ENCODE results near the gene KLHL36. TPM values are rescaled to one million over a fixed set of nuclear protein-coding genes. Genes with fewer than 3 reads are reported as not detected.

Gene KLHL36
- total RNA-seq, 1 donor from 2014 or later, result 56.3 TPM

- TF ChIP-seq, protein P1, sequence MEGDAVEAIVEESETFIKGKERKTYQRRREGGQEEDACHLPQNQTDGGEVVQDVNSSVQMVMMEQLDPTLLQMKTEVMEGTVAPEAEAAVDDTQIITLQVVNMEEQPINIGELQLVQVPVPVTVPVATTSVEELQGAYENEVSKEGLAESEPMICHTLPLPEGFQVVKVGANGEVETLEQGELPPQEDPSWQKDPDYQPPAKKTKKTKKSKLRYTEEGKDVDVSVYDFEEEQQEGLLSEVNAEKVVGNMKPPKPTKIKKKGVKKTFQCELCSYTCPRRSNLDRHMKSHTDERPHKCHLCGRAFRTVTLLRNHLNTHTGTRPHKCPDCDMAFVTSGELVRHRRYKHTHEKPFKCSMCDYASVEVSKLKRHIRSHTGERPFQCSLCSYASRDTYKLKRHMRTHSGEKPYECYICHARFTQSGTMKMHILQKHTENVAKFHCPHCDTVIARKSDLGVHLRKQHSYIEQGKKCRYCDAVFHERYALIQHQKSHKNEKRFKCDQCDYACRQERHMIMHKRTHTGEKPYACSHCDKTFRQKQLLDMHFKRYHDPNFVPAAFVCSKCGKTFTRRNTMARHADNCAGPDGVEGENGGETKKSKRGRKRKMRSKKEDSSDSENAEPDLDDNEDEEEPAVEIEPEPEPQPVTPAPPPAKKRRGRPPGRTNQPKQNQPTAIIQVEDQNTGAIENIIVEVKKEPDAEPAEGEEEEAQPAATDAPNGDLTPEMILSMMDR (IDR thresholded peaks at IDR 0.05), result no peak
- intact Hi-C loops (cut with DNase I), result no loop called here
- ATAC-seq, result no peak
Measured at GRCh38 chr16:84694980-84695379, 46.7 kb downstream of the KLHL36 start.

GRCh38 chr16:84699147-84699711 is 50.9 kb downstream of the KLHL36 start:
- DNase-seq (no peak), ATAC-seq (no peak)
- H3K27me3 ChIP-seq, result no peaks in the 10 kb centered on the region
- no peaks in the 10 kb centered on the region for H3K36me3 ChIP-seq
- intact Hi-C loops (cut with DNase I), result no loop called here
- peak overlapping the region; percentile 93 for H3K4me3 ChIP-seq
- peak overlapping the region; percentile 63 for H3K27ac ChIP-seq
- no peaks in the 10 kb centered on the region for H3K9me3 ChIP-seq
- H3K4me1 ChIP-seq, result peaks cover 22% of the 10 kb centered on the region
- TF ChIP-seq, protein P1 (IDR thresholded peaks at IDR 0.05), result no peak

More at GRCh38 chr16:84694980-84695379, 46.7 kb downstream of the KLHL36 start:
- Histone ChIP-seq H3K4me1 (peaks cover 6% of the 10 kb centered on the region), H3K27ac (no peak overlapping the region), H3K9me3 (no peaks in the 10 kb centered on the region), H3K27me3 (no peaks in the 10 kb centered on the region), H3K4me3 (no peak overlapping the region), H3K36me3 (no peaks in the 10 kb centered on the region)
- DNase-seq, result no peak

DNA sequence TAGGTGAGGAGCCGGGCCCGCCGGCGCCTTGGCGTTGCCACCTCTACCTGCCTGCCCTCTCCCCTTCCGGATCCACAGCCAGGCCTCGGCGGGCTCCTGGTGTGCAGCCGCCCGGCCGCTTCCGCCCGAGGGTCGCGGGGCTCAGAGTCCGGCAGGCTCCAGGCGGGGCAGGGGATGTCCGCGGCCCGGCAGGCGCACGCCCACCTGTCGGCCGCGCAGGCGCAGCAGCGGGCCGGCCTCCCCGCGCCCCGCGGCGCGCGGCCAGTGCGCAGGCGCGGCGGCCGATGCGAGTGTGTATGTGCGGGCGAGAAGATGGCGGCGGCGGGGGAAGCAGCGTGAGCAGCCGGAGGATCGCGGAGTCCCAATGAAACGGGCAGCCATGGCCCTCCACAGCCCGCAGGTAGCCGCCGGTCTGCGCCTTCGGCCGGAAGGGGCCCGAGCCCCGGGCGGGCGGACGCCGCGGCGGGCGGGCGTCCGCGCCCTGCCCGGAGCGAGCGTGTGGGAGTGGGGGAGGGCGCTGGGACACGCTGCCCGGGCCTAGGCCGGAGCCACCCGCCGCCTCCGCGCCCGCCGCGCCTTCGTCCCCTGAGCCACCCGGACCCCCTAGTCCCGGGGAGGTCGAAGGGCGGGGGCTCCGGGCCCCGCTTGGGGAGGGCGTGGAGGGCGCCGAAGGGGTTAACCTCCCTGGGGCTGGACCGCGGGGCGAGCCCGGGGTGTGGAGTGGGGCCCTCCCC is 51.6 kb downstream of the KLHL36 start, which contains the start of gene USP10:
TSS of gene USP10 (plus strand) at position 289 of the 734 bp plus-strand sequence. CDS start at position 380, 91 bp downstream.
- intact Hi-C loops (cut with DNase I), result no loop called here
- H3K9me3 ChIP-seq, result no peaks in the 10 kb centered on the region
- ATAC-seq, result peak; percentile 95
- TF ChIP-seq, protein P1 (IDR thresholded peaks at IDR 0.05), result no peak
- H3K4me3 ChIP-seq, result peak within 1 kb of the TSS; percentile 93
- H3K27me3 ChIP-seq, result no peaks in the 10 kb centered on the region
- DNase-seq, result peak; percentile 91
- H3K4me1 ChIP-seq, result peaks cover 25% of the 10 kb centered on the region
- no peaks in the 10 kb centered on the region for H3K36me3 ChIP-seq
- peak within 1 kb of the TSS; percentile 89 for H3K27ac ChIP-seq

GRCh38 chr16:84700446-84701300 is 52.4 kb downstream of the KLHL36 start:
- peak overlapping the region; percentile 89 for H3K27ac ChIP-seq
- intact Hi-C loops (cut with DNase I), result no loop called here
- no peak for DNase-seq
- ATAC-seq, result peak; percentile 31
- H3K9me3 ChIP-seq, result no peaks in the 10 kb centered on the region
- H3K36me3 ChIP-seq, result no peaks in the 10 kb centered on the region
- H3K4me3 ChIP-seq, result peak overlapping the region; percentile 93
- no peaks in the 10 kb centered on the region for H3K27me3 ChIP-seq
- peaks cover 25% of the 10 kb centered on the region for H3K4me1 ChIP-seq
- TF ChIP-seq, protein P1 (IDR thresholded peaks at IDR 0.05), result no peak

DNA sequence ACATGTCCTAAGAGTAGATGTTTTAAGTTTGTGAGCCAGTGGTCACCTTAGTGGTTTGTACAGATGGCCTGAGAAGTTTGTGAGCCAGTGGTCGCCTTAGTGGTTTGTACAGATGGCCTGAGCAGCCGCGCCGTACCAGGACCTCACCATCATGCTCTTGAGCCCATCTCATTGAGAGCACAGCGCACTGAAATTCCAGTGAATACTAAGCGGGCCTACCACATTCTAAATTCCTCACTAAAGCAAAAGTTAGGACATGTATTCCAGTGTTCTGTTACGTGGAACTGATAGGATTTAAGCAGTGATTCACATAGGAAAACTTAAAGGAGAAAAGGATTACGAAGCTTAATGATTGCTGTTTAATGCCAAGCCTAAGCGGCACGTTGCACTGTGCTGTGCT is 55.4 kb downstream of the KLHL36 start:
- DNase-seq, result no peak
- TF ChIP-seq, protein P1 (IDR thresholded peaks at IDR 0.05), result no peak
- H3K9me3 ChIP-seq, result no peaks in the 10 kb centered on the region

More for the DNA sequence above, 55.4 kb downstream of the KLHL36 start:
- ATAC-seq, result no peak
- Histone ChIP-seq H3K36me3 (no peaks in the 10 kb centered on the region), H3K27me3 (no peaks in the 10 kb centered on the region), H3K4me3 (no peak overlapping the region), H3K27ac (no peak overlapping the region), H3K4me1 (peaks cover 31% of the 10 kb centered on the region)
- intact Hi-C loops (cut with DNase I), result no loop called here
